H1 (cell line): ENCODE results near the gene KRT4.

Source experiments
- RFX5 ChIP-seq: IDR thresholded peaks from 2 replicates; pipeline ENCODE4 v1.6.1; 2011; ENCODE audit warnings: low read depth, low read length, improper control_type of control experiment, borderline replicate concordance
- ZNF274 ChIP-seq: IDR thresholded peaks from 2 replicates; pipeline ENCODE4 v1.7.0; 2012; ENCODE audit warnings: low read length, borderline replicate concordance; ENCODE audit errors: extremely low read depth

DNA sequence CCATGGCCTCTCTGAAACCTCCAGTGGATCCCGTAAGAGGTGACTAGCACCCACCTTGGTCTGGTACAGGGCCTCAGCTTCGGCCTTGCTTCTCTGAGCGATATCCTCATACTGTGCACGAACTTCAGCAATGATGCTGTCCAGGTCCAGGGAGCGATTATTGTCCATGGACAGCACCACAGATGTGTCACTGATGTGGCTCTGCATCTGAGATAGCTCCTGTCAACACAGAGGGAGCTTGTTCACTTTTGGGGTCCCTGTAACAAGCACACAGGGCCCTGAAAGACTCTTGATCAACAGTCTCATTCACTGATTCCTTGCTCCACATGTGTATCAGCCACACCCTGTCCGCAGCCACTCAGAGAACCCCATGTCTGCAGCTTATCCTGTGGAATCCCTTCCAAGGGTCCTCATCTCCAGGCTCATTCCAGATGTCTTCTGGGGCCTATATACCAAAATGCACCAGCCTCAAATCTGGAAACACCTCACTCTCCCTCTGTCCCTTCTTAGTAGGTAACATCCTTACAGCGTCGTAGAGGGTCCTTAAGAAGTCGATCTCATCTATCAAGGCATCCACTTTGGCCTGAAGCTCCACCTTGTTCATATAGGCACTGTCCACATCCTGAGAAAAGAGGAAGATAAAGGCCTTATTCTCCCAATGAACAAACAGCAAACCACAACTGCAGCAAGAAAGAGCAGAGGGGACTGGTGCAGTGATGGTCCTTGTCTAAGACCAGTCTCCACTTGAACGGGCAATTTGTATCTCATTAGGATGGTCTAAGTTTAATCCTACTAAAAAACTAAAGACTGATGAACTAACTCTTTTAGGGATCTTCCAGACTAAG, 21.5 kb downstream of the KRT4 start:
- TF ChIP-seq ZNF274: no peak
- no peak for TF ChIP-seq RFX5
